Activated CD8-positive, alpha-beta memory T cell treated with anti-CD3 and anti-CD28 coated beads, Interleukin-2, amount 50 U/mL, for 1 hour (primary cell): ENCODE results near the gene ZNF487.
"Not testable (repeated sequence)": the region's sequence is repeated elsewhere in the genome, so short reads cannot be mapped to it uniquely, and the experiment has no call there.

ENCODE experiments used
- DNase-seq: peaks from one replicate; pipeline ENCODE4 v3.0.0-alpha.2; 2020; ENCODE audit errors: extremely low read depth

Gene ZNF487

DNA sequence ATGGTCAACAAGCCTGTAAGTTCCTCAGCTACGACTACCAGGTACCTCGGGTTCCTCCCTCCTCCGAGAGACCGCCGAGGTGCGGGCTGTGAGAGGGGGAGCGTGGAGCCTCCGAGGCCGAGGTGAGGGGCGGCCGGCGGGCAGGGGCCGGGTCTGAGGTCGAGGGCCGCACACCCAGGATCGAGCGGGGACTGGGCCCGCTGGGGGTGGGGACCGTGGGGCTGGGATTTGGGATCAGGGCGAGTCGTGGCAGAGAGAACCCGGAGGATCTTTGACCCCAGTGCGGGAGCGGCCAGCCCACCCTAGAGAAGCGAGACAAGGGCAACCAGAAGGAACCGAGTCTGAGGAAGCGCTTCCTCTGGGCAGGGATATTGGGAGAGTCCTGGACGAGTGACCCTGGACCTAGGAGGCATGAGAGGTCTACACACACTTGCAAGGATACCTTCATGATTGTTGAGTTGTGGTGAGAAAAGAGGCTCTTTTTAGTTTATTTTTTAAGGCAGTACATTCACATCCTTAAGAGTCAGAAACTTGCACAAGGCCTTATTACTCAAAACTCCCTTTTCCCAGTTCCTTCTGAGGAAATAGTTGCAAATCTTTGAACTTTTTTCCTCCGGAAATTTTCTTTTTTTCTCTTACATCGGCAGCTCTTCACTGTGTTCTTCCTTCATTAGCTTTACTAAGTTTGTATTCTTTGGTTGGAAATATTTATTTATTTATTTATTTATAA is 395 bp downstream of the ZNF487 start:
- DNase-seq: no peak

- no peak for DNase-seq
Observed at GRCh38 chr10:43440463-43441134, 3.7 kb downstream of the ZNF487 start.

DNA sequence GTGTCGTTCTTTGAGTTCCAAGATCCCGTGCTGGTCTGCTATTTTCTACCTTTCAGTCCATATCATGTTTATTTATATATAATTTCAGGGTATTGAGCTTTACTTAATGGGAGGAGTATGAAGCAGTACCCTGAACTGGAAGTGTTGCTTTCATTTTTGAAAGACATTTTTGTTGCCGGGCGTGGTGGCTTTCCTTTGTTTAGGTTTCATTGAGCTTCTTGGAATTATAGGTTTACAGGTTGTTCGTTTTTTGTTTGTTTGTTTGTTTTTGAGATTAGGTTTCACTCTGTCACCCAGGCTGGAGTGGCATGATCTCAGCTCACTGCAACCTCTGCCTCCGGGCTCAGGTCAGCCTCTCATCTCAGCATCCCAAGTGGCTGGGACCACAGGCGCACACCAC is 7.4 kb downstream of the ZNF487 start:
- DNase-seq: no peak

DNA sequence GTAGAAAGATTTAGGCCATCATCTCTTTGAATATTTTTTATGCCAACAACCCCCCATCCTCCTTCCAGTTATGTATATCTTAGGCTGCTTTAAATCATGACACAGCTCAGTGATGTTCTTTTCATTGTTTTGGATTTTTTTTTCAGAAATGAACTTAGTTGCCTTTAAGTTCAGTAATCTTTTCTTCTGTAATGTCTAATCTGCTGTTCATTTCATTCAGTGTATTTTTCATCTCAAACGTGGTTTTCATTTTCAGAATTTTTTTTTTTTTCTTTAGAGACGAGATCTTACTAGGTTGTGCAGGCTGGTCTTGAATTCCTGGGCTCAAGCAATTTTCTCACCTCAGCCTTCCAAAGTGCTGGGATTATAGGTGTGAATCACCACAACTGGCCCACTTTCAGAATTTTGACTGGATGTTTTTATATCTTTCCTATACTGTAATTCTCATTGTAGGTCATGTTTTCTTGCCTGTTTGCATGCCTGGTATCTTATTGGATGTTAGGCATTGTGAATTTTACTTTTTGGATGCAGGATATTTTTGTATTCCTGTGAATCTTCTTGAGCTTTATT is 8.1 kb downstream of the ZNF487 start:
- no peak for DNase-seq

GRCh38 chr10:43446219-43447017 is 9.5 kb downstream of the ZNF487 start:
- not testable (repeated sequence) for DNase-seq

DNA sequence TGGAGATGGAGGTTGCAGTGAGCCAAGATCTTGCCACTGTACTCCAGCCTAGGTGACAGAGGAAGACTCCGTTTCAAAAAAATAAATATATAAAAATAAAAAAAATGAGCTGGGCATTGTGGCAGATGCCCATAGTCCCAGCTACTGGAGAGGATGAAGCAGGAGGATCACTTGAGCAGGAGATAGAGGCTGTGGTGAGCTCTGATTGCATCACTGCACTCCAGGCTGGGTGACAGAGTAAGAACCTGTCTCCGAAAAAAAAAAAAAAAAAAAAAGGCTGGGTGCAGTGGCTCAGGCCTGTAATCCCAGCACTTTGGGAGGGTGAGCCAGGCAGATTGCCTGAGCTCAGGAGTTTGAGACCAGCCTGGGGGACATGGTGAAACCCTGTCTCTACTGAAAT is 11.8 kb downstream of the ZNF487 start:
- DNase-seq: no peak

DNA sequence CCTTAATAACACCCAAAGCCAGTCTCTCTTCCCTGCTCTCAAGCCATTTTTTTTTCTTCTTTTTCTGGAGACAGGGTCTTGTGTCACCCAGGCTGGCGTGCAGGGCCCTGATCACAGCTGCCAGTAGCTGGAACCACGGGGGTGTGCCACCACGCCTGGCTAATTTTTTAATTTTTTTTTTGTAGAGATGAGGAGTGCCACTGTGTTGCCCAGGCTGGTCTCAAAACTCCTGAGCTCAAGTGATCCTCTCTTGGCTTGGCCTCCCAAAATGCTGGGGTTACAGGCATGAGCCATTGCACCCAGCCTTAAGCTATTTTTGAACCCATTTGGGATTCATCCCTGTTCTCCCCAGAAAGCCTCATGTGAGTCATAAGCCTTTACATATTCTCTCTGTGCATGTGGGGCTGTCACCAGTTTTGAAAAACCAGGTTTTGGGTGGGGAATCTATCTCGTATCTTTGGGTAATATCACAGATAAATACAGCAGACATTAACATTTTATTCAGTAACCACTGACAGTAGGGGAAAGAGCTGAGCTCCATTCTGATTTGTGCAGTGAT is 15.5 kb downstream of the ZNF487 start:
- no peak for DNase-seq

- DNase-seq: no peak
Observed at GRCh38 chr10:43453266-43453831, 16.4 kb downstream of the ZNF487 start.

- DNase-seq: not testable (repeated sequence)
Observed at GRCh38 chr10:43454025-43454424, 17.1 kb downstream of the ZNF487 start.

- not testable (repeated sequence) for DNase-seq
Observed at GRCh38 chr10:43456561-43456960, 19.6 kb downstream of the ZNF487 start.

DNA sequence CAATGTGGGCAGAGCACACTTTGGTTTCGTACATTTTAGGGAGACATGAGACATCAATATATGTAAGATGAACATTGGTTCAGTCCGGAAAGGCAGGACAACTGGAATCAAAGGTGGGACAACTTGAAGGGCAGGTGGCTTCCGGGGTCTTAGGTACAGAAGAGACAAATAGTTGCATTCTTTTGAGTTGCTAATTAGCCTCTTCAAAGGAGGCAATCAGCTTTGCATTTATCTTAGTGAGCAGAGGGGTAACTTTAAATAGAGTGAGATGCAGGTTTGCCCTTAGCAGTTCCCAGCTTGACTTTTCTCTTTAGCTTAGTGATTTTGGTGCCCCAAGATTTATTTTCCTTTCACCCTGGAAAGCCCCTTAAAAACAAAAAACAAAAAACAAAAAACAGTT is 21.3 kb downstream of the ZNF487 start:
- no peak for DNase-seq

GRCh38 chr10:43461950-43462349 is 25.0 kb downstream of the ZNF487 start:
- peak; percentile 31 for DNase-seq

- DNase-seq: not testable (repeated sequence)
Observed at GRCh38 chr10:43465086-43465735, 28.3 kb downstream of the ZNF487 start.

- DNase-seq: not testable (repeated sequence)
Observed at GRCh38 chr10:43465736-43466120, 28.8 kb downstream of the ZNF487 start.

GRCh38 chr10:43471146-43471545 is 34.2 kb downstream of the ZNF487 start:
- DNase-seq: no peak

DNA sequence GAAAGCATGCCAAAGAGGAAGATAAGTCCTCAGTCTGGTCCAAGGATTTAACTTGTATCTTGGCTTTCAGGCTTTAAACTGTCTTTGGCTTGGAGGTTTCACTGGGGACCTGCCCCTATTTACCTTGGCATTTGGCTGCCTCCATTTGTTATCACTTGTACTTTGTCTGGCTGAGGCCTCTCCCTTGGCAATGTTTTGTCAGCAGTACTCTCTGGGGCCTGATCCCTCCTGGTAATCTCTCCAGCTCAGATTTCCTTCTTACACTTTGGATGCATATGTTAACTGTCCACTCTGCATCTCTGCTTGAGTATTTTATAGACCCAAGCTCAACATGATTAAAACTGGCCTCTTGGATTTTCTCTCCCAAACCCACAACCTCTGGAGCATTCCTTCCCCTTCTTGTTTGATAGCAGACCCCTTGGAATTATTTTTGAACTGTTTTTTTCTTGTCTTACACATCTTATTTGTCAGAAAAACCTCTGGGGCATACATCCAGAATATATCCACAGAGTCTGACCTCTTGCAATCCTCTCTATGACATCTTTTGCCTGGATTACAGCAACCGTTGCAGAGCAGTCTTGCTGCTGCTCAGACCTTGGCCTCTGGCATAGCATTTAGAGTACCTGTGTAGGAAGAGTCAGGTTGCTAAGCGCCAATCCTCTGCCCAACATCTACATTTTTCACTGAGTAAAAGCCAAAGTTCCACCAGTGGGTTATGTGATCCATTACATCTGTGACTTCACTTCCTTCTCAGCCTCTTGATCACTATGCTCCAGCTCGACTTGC is 35.2 kb downstream of the ZNF487 start:
- no peak for DNase-seq

DNA sequence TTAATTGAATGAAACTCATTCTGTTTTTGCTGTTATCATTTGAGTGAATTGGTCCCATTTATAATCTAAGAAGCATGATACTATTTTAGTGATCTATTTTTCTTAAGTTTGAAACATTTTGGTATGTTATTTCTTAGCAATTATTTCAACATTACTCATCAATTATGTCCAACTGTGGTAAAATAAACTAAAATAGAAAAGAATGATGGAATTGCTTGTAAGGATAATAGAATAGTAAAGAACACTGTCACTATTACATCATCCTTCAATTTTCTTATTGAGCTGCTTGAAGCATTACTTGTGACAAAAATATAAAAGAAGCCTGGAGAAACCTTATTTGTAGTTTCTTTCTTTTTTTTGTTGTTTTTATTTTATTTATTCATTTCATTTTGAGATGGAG is 42.4 kb downstream of the ZNF487 start:
- no peak for DNase-seq

DNA sequence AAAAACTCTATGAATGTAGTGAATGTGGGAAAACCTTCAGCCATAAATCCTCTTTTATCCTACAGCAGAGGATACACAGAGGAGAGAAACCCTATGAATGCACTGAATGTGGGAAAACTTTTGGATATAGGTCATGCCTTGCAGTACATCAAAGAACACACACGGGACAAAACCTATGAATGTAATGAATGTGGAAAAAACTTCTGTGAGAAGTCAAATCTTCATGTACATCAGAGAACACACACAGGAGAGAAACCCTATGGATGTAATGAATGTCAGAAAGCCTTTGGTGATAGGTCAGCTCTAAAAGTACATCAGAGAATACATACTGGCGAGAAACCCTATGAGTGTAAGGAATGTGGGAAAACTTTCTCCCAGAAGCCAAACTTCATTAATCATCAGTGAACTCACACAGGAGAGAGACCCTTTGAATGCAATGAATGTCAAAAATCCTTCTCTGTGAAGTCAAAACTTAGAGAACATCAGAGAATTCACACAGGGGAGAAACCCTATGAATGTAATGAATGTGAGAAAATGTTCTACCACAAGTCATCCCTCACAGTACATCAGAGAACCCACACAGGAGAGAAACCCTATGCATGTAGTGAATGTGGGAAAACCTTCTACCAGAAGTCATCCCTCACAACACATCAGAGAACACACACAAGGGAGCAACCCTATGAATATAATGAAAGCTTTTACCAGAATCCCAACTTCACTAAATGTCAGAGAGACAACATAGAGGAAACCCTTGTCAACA is 45.6 kb downstream of the ZNF487 start:
- DNase-seq: no peak

GRCh38 chr10:43491855-43492254 is 54.9 kb downstream of the ZNF487 start:
- DNase-seq: no peak

GRCh38 chr10:43502931-43503330 is 66.0 kb downstream of the ZNF487 start:
- no peak for DNase-seq
